ENCODE data around the gene BFSP1. TPM values are rescaled to one million over a fixed set of nuclear protein-coding genes. Genes with fewer than 3 reads are reported as not detected.

BFSP1 gene
- total and polyA plus RNA-seq, 2 donors (not counting 1 experiment from before 2014, with no cell fraction given) = 1.5 to 2.3 TPM

GRCh38 chr20:17568972-17569521 lies 37.9 kb upstream of the BFSP1 start:
- Histone ChIP-seq H3K9ac (ENCODE audit: insufficient read depth, low read length) (peak overlapping the region; percentile 57), H2AFZ (ENCODE audit: low read length) (no peak overlapping the region), H4K20me1 (ENCODE audit: control insufficient read depth, extremely low read depth, insufficient read depth, low read length) (peaks cover 7% of the 10 kb centered on the region), H3K27ac (ENCODE audit: insufficient read depth, low read length) (peak overlapping the region; percentile 86), H3K4me1 (ENCODE audit: control insufficient read depth, extremely low read depth, insufficient read depth, low read length) (peaks cover 10% of the 10 kb centered on the region), H3K36me3 (ENCODE audit: control insufficient read depth, insufficient read depth, low read length) (peaks cover 3% of the 10 kb centered on the region), H3K4me2 (ENCODE audit: extremely low read depth, insufficient read depth, low read length) (peak overlapping the region; percentile 81), H3K27me3 (ENCODE audit: control insufficient read depth, insufficient read depth, low read length) (no peaks in the 10 kb centered on the region), H3K4me3 (replicated peaks in 1 of 4; ENCODE audit: control extremely low read depth in 1 of 4, insufficient read depth in 1 of 4, low read depth in 3 of 4, low read length in 4 of 4) (peak overlapping the region; percentile 13 to 88 (median 48)), H3K79me2 (ENCODE audit: control insufficient read depth, insufficient read depth, low read length) (peaks cover 42% of the 10 kb centered on the region), H3K9me3 (ENCODE audit: control insufficient read depth, insufficient read depth, low read depth, low read length) (no peaks in the 10 kb centered on the region)
- peak; percentile 97 to 99 for DNase-seq (ENCODE audit: low read depth in 2 of 2)
- no peak for TF ChIP-seq EZH2 (IDR thresholded peaks at IDR 0.05; ENCODE audit: low read length, missing control alignments)
- no peak for TF ChIP-seq CTCF (conservative IDR thresholded peaks at IDR 0.05 in 1 of 2, IDR thresholded peaks at IDR 0.05 in 1 of 2; ENCODE audit: low read depth in 1 of 2, low read length in 2 of 2)

GRCh38 chr20:17568045-17568788 lies 37.0 kb upstream of the BFSP1 start:
- H3K27me3 ChIP-seq (ENCODE audit: control insufficient read depth, insufficient read depth, low read length) = no peaks in the 10 kb centered on the region
- peak overlapping the region; percentile 57 for H3K9ac ChIP-seq (ENCODE audit: insufficient read depth, low read length)
- no peaks in the 10 kb centered on the region for H3K9me3 ChIP-seq (ENCODE audit: control insufficient read depth, insufficient read depth, low read depth, low read length)
- peak overlapping the region; percentile 86 for H3K27ac ChIP-seq (ENCODE audit: insufficient read depth, low read length)
- peaks cover 10% of the 10 kb centered on the region for H3K4me1 ChIP-seq (ENCODE audit: control insufficient read depth, extremely low read depth, insufficient read depth, low read length)
- peaks cover 7% of the 10 kb centered on the region for H4K20me1 ChIP-seq (ENCODE audit: control insufficient read depth, extremely low read depth, insufficient read depth, low read length)
- no peak overlapping the region for H2AFZ ChIP-seq (ENCODE audit: low read length)
- peaks cover 33% of the 10 kb centered on the region for H3K79me2 ChIP-seq (ENCODE audit: control insufficient read depth, insufficient read depth, low read length)
- H3K4me3 ChIP-seq (replicated peaks in 1 of 4; ENCODE audit: control extremely low read depth in 1 of 4, insufficient read depth in 1 of 4, low read depth in 3 of 4, low read length in 4 of 4) = peak overlapping the region; percentile 26 to 88 (median 48)
- H3K4me2 ChIP-seq (ENCODE audit: extremely low read depth, insufficient read depth, low read length) = peak overlapping the region; percentile 81
- H3K36me3 ChIP-seq (ENCODE audit: control insufficient read depth, insufficient read depth, low read length) = peaks cover 3% of the 10 kb centered on the region
- no peak for DNase-seq (ENCODE audit: low read depth in 2 of 2)
- no peak for TF ChIP-seq CTCF (conservative IDR thresholded peaks at IDR 0.05 in 1 of 2, IDR thresholded peaks at IDR 0.05 in 1 of 2; ENCODE audit: low read depth in 1 of 2, low read length in 2 of 2)
- TF ChIP-seq EZH2 (IDR thresholded peaks at IDR 0.05; ENCODE audit: low read length, missing control alignments) = no peak

GRCh38 chr20:17566345-17566744 lies 35.2 kb upstream of the BFSP1 start:
- no peak for TF ChIP-seq EZH2 (IDR thresholded peaks at IDR 0.05; ENCODE audit: low read length, missing control alignments)
- no peak for TF ChIP-seq CTCF (conservative IDR thresholded peaks at IDR 0.05 in 1 of 2, IDR thresholded peaks at IDR 0.05 in 1 of 2; ENCODE audit: low read depth in 1 of 2, low read length in 2 of 2)
- DNase-seq (ENCODE audit: low read depth in 2 of 2) = no peak
- H3K4me2 ChIP-seq (ENCODE audit: extremely low read depth, insufficient read depth, low read length) = no peak overlapping the region
- H3K27ac ChIP-seq (ENCODE audit: insufficient read depth, low read length) = no peak overlapping the region
- no peaks in the 10 kb centered on the region for H4K20me1 ChIP-seq (ENCODE audit: control insufficient read depth, extremely low read depth, insufficient read depth, low read length)
- H3K4me3 ChIP-seq (replicated peaks in 1 of 4; ENCODE audit: control extremely low read depth in 1 of 4, insufficient read depth in 1 of 4, low read depth in 3 of 4, low read length in 4 of 4) = no peak overlapping the region
- H3K79me2 ChIP-seq (ENCODE audit: control insufficient read depth, insufficient read depth, low read length) = peaks cover 15% of the 10 kb centered on the region
- H3K4me1 ChIP-seq (ENCODE audit: control insufficient read depth, extremely low read depth, insufficient read depth, low read length) = peaks cover 6% of the 10 kb centered on the region
- no peaks in the 10 kb centered on the region for H3K27me3 ChIP-seq (ENCODE audit: control insufficient read depth, insufficient read depth, low read length)
- no peaks in the 10 kb centered on the region for H3K36me3 ChIP-seq (ENCODE audit: control insufficient read depth, insufficient read depth, low read length)
- no peak overlapping the region for H3K9ac ChIP-seq (ENCODE audit: insufficient read depth, low read length)
- no peak overlapping the region for H2AFZ ChIP-seq (ENCODE audit: low read length)
- no peaks in the 10 kb centered on the region for H3K9me3 ChIP-seq (ENCODE audit: control insufficient read depth, insufficient read depth, low read depth, low read length)

Data from fibroblast of lung (primary cell).